Right cardiac atrium (tissue), 5 donors: ENCODE results near the gene CASP1. TPM values are rescaled to one million over a fixed set of nuclear protein-coding genes. Genes with fewer than 3 reads are reported as not detected.

ENCODE experiments used
- ATAC-seq, 2 donors: fragments of 200-7000 bp; cut with Tn5 transposase; one replicate each; pipeline versions ENCODE4 v1.8.0 to v1.9.1; 2020; ENCODE audit warnings: moderate library complexity in 2 of 2, mild to moderate bottlenecking in 1 of 2
- DNase-seq, 3 donors: peaks; one replicate each; pipeline ENCODE4 v3.0.0-alpha.2; 2020
- H3K27ac ChIP-seq: one replicate; pipeline ENCODE4 v1.5.1; 2013; ENCODE audit warnings: mild to moderate bottlenecking, low read length, control low read depth, moderate library complexity
- H3K27me3 ChIP-seq: one replicate; pipeline ENCODE4 v1.6.1; 2013; ENCODE audit not compliant: control insufficient read depth, insufficient read depth
- H3K4me1 ChIP-seq: one replicate; pipeline ENCODE4 v1.6.1; 2013; ENCODE audit warnings: low read length; ENCODE audit not compliant: control insufficient read depth, insufficient read depth
- H3K4me3 ChIP-seq: one replicate; pipeline ENCODE4 v1.5.1; 2013; ENCODE audit warnings: low read length, control low read depth
- H3K9me3 ChIP-seq: one replicate; pipeline ENCODE4 v1.6.1; 2013; ENCODE audit warnings: low read length; ENCODE audit not compliant: control insufficient read depth
- WGBS: extraction: QIAGEN DNeasy Blood & Tissue Kit; methylation state at CpG from one replicate; pipeline ENCODE4 v1.1.7; 2013; 5-methylcytosine and 5-hydroxymethylcytosine counted together
- intact Hi-C, 4 donors: fragments of 100-400 bp; cut with DNase I; formaldehyde crosslinking; loops; one replicate each; pipeline versions ENCODE4 v1.11.0 to v1.14.0; 2022 to 2023
- polyA plus RNA-seq: library from polyadenylated mRNA; stranded (reverse); fragments of 200-250 nt; gene quantifications from one replicate; pipeline ENCODE4 v1.2.3, GENCODE V29; 2013
- total RNA-seq, 4 donors: library from RNA; stranded (reverse); fragmentation: NEBNext Ultra II Directional; extraction: Animal tissue kit (Norgen Biotek cat#: 25700); gene quantifications; one replicate each; pipeline ENCODE4 v1.2.1, GENCODE V29; 2021
- donor health status: healthy with polysubstance abuse.
- donor health status: DM: no; HTN: yes; CAD: no.
- donor health status: DM: no; HTN: no; CAD: no.
- donor health status: DM: no; HTN: yes; CAD: no; lungs with severe emphysema.
- donor health status: DM: yes; HTN: yes; CAD: no.

CASP1 gene
- total and polyA plus RNA-seq, 5 donors = 6.6 to 16.0 (median 9.3) TPM

DNA sequence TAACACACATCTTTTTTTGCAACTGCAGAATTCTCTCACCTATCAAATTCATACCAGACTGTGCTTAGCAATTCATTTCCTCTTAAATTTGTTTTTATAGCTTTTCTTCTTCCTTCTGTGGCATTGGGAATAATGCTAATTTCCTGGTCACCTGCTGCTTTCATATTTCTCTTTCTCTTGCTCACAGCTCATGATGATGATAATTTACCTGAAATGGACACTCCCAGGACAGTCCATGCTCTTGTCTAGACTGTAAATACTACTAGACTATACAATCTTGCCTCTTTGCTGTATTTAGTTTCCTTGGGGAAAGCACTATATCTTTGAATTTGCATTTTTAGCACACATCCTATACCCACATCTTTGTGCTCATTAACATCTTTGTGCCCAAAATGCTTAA lies 27.5 kb downstream of the CASP1 start:
- no peaks in the 10 kb centered on the region for H3K27me3 ChIP-seq
- no peak overlapping the region for H3K27ac ChIP-seq
- H3K9me3 ChIP-seq = no peaks in the 10 kb centered on the region
- intact Hi-C loops = no loop called here
- DNase-seq (no peak), ATAC-seq (no peak)
- H3K4me3 ChIP-seq = no peak overlapping the region
- no peaks in the 10 kb centered on the region for H3K4me1 ChIP-seq

GRCh38 chr11:105005451-105005845 lies 29.5 kb downstream of the CASP1 start:
- Histone ChIP-seq H3K27me3 (no peaks in the 10 kb centered on the region), H3K9me3 (no peaks in the 10 kb centered on the region), H3K27ac (no peak overlapping the region), H3K4me3 (no peak overlapping the region), H3K4me1 (no peaks in the 10 kb centered on the region)
- no peak for DNase-seq
- intact Hi-C loops = no loop called here
- ATAC-seq = no peak
- 78% methylated on average over 3 of the region's 3 CpGs for WGBS

DNA sequence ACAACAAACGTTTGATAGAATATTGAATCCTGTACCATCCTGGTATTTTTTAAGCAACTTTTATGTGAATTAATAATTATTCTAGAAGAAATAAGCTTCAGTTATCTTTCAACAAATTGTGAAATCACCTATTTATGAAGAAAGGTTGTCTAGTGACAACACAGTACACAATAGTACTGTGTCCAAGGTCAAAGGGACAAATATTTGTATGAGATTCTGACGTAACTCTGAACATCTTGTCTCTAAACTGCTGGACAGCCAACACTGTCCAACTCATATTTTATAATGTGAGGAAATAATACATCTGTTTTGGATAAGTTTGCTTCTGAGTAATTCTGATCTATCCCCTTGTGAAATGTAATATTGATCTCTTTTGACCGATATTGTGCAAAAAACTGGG lies 30.9 kb downstream of the CASP1 start:
- H3K4me1 ChIP-seq = no peaks in the 10 kb centered on the region
- H3K27me3 ChIP-seq = no peaks in the 10 kb centered on the region
- no peaks in the 10 kb centered on the region for H3K9me3 ChIP-seq
- DNase-seq (no peak), ATAC-seq (no peak)
- no peak overlapping the region for H3K4me3 ChIP-seq
- no peak overlapping the region for H3K27ac ChIP-seq
- WGBS = 62% methylated on average over 3 of the region's 3 CpGs
- intact Hi-C loops = no loop called here

DNA sequence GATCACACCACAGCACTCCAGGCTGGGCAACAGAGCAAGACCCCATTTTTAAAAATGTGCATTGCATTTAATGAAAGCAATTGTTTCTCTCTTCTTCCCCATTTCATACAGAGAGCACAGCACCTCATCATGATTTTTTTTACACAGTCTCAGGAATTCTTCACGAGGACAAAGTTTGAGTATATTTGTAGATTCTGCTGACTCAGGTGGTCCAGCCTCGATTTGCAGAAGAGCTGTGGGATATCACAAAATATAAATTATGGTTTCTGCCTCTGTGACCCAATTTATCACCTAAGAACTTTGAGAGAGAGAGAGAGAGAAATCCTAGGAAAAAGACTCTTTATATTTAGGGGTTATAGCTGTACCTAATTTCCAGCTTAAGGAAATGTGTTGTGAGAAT lies 31.8 kb downstream of the CASP1 start:
- Histone ChIP-seq H3K27me3 (no peaks in the 10 kb centered on the region), H3K4me3 (no peak overlapping the region), H3K9me3 (no peaks in the 10 kb centered on the region), H3K4me1 (no peaks in the 10 kb centered on the region), H3K27ac (no peak overlapping the region)
- DNase-seq (no peak), ATAC-seq (no peak)
- intact Hi-C loops = no loop called here
- WGBS = 83% methylated on average over 2 of the region's 2 CpGs

GRCh38 chr11:105000797-105001196 lies 34.1 kb downstream of the CASP1 start:
- H3K9me3 ChIP-seq = no peaks in the 10 kb centered on the region
- H3K27ac ChIP-seq = no peak overlapping the region
- WGBS = 80% methylated on average over 7 of the region's 7 CpGs
- DNase-seq (peak in 1 of 3 donors; percentile 55), ATAC-seq (peak in 1 of 2 donors; percentile 37)
- H3K4me3 ChIP-seq = no peak overlapping the region
- intact Hi-C loops = no loop called here
- H3K27me3 ChIP-seq = no peaks in the 10 kb centered on the region
- no peaks in the 10 kb centered on the region for H3K4me1 ChIP-seq

DNA sequence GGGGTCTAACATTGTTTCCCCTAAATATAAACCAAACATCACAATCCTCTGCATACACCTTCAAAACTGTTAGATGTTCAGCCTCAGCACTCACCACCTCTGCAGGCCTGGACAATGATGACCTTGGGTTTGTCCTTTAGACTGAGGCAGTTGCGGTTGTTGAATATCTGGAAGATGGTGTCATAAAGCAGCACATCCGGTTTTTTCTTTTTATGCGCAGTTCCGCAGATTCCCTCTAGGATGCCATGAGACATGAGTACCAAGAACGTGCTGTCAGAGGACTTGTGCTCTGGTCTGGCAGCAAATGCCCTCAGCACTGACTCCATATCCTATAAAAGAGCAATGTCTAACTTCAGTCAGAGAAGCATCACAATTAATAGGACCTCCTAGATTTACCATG lies 34.8 kb downstream of the CASP1 start:
- 90% methylated on average over 5 of the region's 5 CpGs for WGBS
- no peaks in the 10 kb centered on the region for H3K9me3 ChIP-seq
- intact Hi-C loops = no loop called here
- H3K27ac ChIP-seq = no peak overlapping the region
- H3K4me3 ChIP-seq = no peak overlapping the region
- H3K4me1 ChIP-seq = no peaks in the 10 kb centered on the region
- no peak for ATAC-seq
- H3K27me3 ChIP-seq = no peaks in the 10 kb centered on the region
- DNase-seq = no peak

DNA sequence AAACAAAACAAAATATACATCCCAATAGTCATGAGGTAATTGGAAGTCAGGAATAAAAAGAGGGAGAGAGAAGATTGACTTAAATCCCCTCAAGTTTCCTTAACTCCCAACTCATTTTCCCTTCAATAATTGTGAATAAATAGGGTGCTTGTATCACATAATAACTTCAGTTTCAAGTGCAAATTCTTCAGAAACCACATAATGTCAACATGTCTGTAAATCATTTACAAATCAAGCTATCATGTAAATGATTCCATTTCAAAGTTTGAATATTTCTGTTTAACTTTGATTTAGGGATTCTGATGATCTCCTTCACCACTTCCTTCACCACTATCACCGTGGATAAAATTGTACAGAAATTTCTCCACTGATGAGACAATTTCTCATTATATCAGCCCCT lies 35.2 kb downstream of the CASP1 start:
- no peak for ATAC-seq
- intact Hi-C loops = no loop called here
- WGBS = 83% methylated on average over 1 of the region's 1 CpG
- no peaks in the 10 kb centered on the region for H3K27me3 ChIP-seq
- H3K27ac ChIP-seq = no peak overlapping the region
- H3K4me1 ChIP-seq = no peaks in the 10 kb centered on the region
- H3K4me3 ChIP-seq = no peak overlapping the region
- no peaks in the 10 kb centered on the region for H3K9me3 ChIP-seq
- DNase-seq = no peak

GRCh38 chr11:104997288-104997687 lies 37.7 kb downstream of the CASP1 start:
- WGBS = 49% methylated on average over 6 of the region's 6 CpGs
- intact Hi-C loops = no loop called here
- no peak for ATAC-seq

GRCh38 chr11:104995001-104995408 lies 39.9 kb downstream of the CASP1 start:
- Histone ChIP-seq H3K9me3 (no peaks in the 10 kb centered on the region), H3K4me1 (no peaks in the 10 kb centered on the region), H3K27me3 (no peaks in the 10 kb centered on the region), H3K27ac (no peak overlapping the region), H3K4me3 (no peak overlapping the region)
- no peak for DNase-seq
- intact Hi-C loops = no loop called here
- ATAC-seq = no peak
- 58% methylated on average over 2 of the region's 2 CpGs for WGBS

More at GRCh38 chr11:104997288-104997687, 37.7 kb downstream of the CASP1 start:
- DNase-seq = no peak
- no peaks in the 10 kb centered on the region for H3K4me1 ChIP-seq
- peak overlapping the region; percentile 10 for H3K4me3 ChIP-seq
- no peak overlapping the region for H3K27ac ChIP-seq
- no peaks in the 10 kb centered on the region for H3K27me3 ChIP-seq
- no peaks in the 10 kb centered on the region for H3K9me3 ChIP-seq

DNA sequence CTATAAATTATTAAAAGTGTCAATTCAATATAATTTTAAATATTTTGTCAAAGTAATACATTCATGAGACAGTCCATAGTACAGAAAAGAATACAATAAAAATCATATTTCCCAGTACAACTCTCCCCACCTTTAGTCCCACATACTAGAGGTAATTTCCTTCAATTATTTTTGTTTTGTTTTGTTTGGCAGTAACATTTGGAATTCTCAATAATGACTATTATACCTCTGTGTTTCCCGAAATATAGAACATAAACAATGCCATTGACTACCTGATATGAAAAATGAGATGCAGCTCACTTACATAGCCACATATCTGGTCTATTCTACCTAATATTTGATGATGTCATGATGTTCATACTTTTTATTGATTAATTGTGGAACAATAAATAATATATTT lies 42.2 kb downstream of the CASP1 start:
- intact Hi-C loops = no loop called here
- no peak for DNase-seq
- no peaks in the 10 kb centered on the region for H3K4me1 ChIP-seq
- no peaks in the 10 kb centered on the region for H3K9me3 ChIP-seq
- 68% methylated on average over 1 of the region's 1 CpG for WGBS
- no peak overlapping the region for H3K27ac ChIP-seq
- ATAC-seq = no peak
- H3K4me3 ChIP-seq = no peak overlapping the region
- H3K27me3 ChIP-seq = no peaks in the 10 kb centered on the region

- ATAC-seq (no peak), DNase-seq (no peak)
- Histone ChIP-seq H3K27me3 (no peaks in the 10 kb centered on the region), H3K4me1 (no peaks in the 10 kb centered on the region), H3K27ac (no peak overlapping the region), H3K4me3 (no peak overlapping the region), H3K9me3 (no peaks in the 10 kb centered on the region)
- 93% methylated on average over 4 of the region's 4 CpGs for WGBS
- intact Hi-C loops = no loop called here
These were observed 43.0 kb downstream of the CASP1 start for GRCh38 chr11:104991994-104992393.

DNA sequence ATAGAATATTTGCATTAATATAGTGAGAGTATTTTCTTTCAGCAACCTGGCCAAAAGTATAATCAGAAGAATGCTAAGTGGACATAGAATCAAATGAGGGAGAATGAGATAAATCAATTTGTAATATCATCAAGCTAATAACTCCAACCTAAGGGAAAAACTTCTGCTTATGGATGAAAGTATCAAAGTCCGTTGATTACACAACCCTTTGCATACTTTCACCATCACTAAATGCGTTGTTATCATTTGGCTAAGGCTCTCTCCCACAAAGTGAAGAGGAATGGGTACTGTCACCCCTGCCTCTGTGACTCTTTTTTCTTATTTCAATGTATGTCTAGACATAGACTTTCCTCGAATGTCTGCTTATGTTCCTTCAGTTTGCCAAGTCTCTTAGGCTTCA lies 50.1 kb downstream of the CASP1 start:
- Histone ChIP-seq H3K9me3 (no peaks in the 10 kb centered on the region), H3K4me1 (no peaks in the 10 kb centered on the region), H3K4me3 (no peak overlapping the region), H3K27me3 (no peaks in the 10 kb centered on the region), H3K27ac (no peak overlapping the region)
- ATAC-seq (no peak), DNase-seq (no peak)
- WGBS = 45% methylated on average over 3 of the region's 3 CpGs
- intact Hi-C loops = no loop called here
